HEK293T (cell line): ENCODE results near the gene SCARB1.
A peak's percentile ranks its signal among the peaks of the same experiment; 100 is the strongest.
"Not testable (repeated sequence)": the region's sequence is repeated elsewhere in the genome, so short reads cannot be mapped to it uniquely, and the experiment has no call there.

Experiments
- CTCF ChIA-PET: fragments of 350-600 bp; formaldehyde crosslinking; extraction: SDS; loops from one replicate; lab custom pipeline; 2021; ENCODE audit warnings: antibody characterized with exemption, inconsistent platforms; lab: Yijun Ruan, JAX
- POLR2A ChIA-PET: fragments of 350-600 bp; formaldehyde crosslinking; extraction: SDS; loops from one replicate; lab custom pipeline; 2020; ENCODE audit warnings: antibody characterized with exemption, inconsistent platforms; lab: Yijun Ruan, JAX
- DNase-seq: peaks from one replicate; pipeline ENCODE4 v3.0.0; 2012; ENCODE audit warnings: mixed read lengths; ENCODE audit errors: extremely low spot score
- ARNT ChIP-seq: fragments of 450-650 bp; IDR thresholded peaks from 2 replicates; pipeline ENCODE4 v1.6.1; 2017; ENCODE audit warnings: mild to moderate bottlenecking
- BHLHE40 ChIP-seq: fragments of 450-650 bp; IDR thresholded peaks from 2 replicates; pipeline ENCODE4 v1.6.1; 2016; ENCODE audit warnings: mild to moderate bottlenecking, moderate library complexity, borderline replicate concordance
- CTBP1 ChIP-seq: fragments of 450-650 bp; IDR thresholded peaks from 2 replicates; pipeline ENCODE4 v1.6.1; 2016; ENCODE audit warnings: borderline replicate concordance
- ELF4 ChIP-seq: fragments of 450-650 bp; IDR thresholded peaks from 2 replicates; pipeline ENCODE4 v1.6.1; 2017; ENCODE audit warnings: antibody characterized with exemption
- FOXA1 ChIP-seq: fragments of 450-650 bp; IDR thresholded peaks from 2 replicates; pipeline ENCODE4 v1.6.1; 2016; ENCODE audit warnings: mild to moderate bottlenecking
- FOXK2 ChIP-seq: fragments of 450-650 bp; IDR thresholded peaks from 2 replicates; pipeline ENCODE4 v1.6.1; 2016; ENCODE audit warnings: mild to moderate bottlenecking
- FOXM1 ChIP-seq: fragments of 450-650 bp; IDR thresholded peaks from 2 replicates; pipeline ENCODE4 v1.6.1; 2017; ENCODE audit warnings: mild to moderate bottlenecking, borderline replicate concordance
- HDGF ChIP-seq: fragments of 450-650 bp; IDR thresholded peaks from 2 replicates; pipeline ENCODE4 v1.6.1; 2017; ENCODE audit warnings: antibody characterized with exemption, borderline replicate concordance
- L3MBTL2 ChIP-seq: fragments of 450-650 bp; conservative IDR thresholded peaks from 2 replicates; pipeline ENCODE4 v1.6.1; 2016; ENCODE audit warnings: mild to moderate bottlenecking
- LEF1 ChIP-seq: fragments of 450-650 bp; IDR thresholded peaks from 2 replicates; pipeline ENCODE4 v1.6.1; 2017; ENCODE audit warnings: mild to moderate bottlenecking, borderline replicate concordance
- NFRKB ChIP-seq: fragments of 450-650 bp; IDR thresholded peaks from 2 replicates; pipeline ENCODE4 v1.6.1; 2016; ENCODE audit warnings: mild to moderate bottlenecking, moderate library complexity
- SP1 ChIP-seq: fragments of 450-650 bp; IDR thresholded peaks from 2 replicates; pipeline ENCODE4 v1.6.1; 2017
- SUZ12 ChIP-seq: fragments of 450-650 bp; IDR thresholded peaks from 2 replicates; pipeline ENCODE4 v1.6.1; 2016; ENCODE audit warnings: mild to moderate bottlenecking
- TARDBP ChIP-seq: fragments of 450-650 bp; IDR thresholded peaks from 2 replicates; pipeline ENCODE4 v1.6.1; 2016
- ZNF384 ChIP-seq: fragments of 450-650 bp; IDR thresholded peaks from 2 replicates; pipeline ENCODE4 v1.6.1; 2016
- TF ChIP-seq, protein P1 (sequence below): fragments of 450-650 bp; IDR thresholded peaks from 2 replicates; pipeline ENCODE4 v1.6.1; 2016

Gene SCARB1

GRCh38 chr12:124906606-124907261 is 43.1 kb upstream of the SCARB1 start:
- ChIA-PET POLR2A (interaction anchor here (1.1 to 4.0 kb wide), 4 partner anchors 8 to 34 kb away, joined by 6 to 18 read pairs (median 12); partner anchors contain the start of gene UBC), CTCF (interaction anchor here (0.6 to 3.2 kb wide), 19 partner anchors 9 to 119 kb away, joined by 3 to 34 read pairs (median 3); no protein-coding TSS in a partner anchor)
- no peak for TF ChIP-seq HDGF
- TF ChIP-seq SUZ12, result no peak
- TF ChIP-seq ZNF384, result no peak
- TF ChIP-seq SP1, result no peak
- no peak for TF ChIP-seq LEF1
- TF ChIP-seq ARNT, result no peak
- TF ChIP-seq NFRKB, result no peak
- TF ChIP-seq FOXA1, result peak; percentile 14; the same call in 1 of the 2 replicates
- TF ChIP-seq, protein P1, sequence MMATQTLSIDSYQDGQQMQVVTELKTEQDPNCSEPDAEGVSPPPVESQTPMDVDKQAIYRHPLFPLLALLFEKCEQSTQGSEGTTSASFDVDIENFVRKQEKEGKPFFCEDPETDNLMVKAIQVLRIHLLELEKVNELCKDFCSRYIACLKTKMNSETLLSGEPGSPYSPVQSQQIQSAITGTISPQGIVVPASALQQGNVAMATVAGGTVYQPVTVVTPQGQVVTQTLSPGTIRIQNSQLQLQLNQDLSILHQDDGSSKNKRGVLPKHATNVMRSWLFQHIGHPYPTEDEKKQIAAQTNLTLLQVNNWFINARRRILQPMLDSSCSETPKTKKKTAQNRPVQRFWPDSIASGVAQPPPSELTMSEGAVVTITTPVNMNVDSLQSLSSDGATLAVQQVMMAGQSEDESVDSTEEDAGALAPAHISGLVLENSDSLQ, result no peak
- TF ChIP-seq TARDBP, result no peak
- peak; percentile 81; the same call in 1 of the 2 replicates for TF ChIP-seq FOXK2
- no peak for TF ChIP-seq ELF4
- peak; percentile 77 for DNase-seq

GRCh38 chr12:124904306-124905098 is 40.8 kb upstream of the SCARB1 start:
- ChIA-PET POLR2A (interaction anchor here (0.9 to 4.0 kb wide), 4 partner anchors 10 to 36 kb away, joined by 3 to 18 read pairs (median 11); partner anchors contain the start of gene UBC), CTCF (interaction anchor here (1.2 to 3.2 kb wide), 2 partner anchors 11 to 37 kb away, joined by 3 to 34 read pairs; no protein-coding TSS in a partner anchor)
- no peak for DNase-seq
- peak; percentile 45; the same call in 1 of the 2 replicates for TF ChIP-seq L3MBTL2
- TF ChIP-seq FOXA1, result no peak

DNA sequence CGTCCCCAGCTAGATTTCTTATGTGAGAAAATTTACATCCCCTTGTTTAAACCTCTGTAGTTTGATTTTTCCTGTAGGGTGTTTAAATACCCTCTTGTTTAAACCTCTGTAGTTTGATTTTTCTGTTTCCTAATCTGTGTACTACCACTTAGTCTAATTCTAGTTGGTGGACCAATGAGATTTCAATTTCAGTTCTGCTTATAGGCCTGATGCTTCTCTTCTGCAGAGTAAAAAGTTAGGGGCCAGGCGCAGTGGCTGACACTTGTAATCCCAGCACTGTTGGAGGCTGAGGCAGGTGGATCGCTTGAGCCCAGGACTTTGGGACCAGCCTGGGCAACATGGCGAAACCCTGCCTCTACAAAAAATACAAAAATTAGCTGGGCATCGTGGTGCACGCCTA is 39.3 kb upstream of the SCARB1 start:
- TF ChIP-seq TARDBP (no peak), ARNT (no peak), FOXK2 (no peak), HDGF (no peak), CTBP1 (no peak), FOXA1 (no peak), NFRKB (no peak), ZNF384 (no peak), SUZ12 (no peak), FOXM1 (no peak), L3MBTL2 (no peak), ELF4 (no peak)
- TF ChIP-seq, protein P1, result no peak
- no peak for DNase-seq
- CTCF ChIA-PET, result no interaction called here
- POLR2A ChIA-PET, result interaction anchor here (0.7 kb wide), 1 partner anchor 12 kb away, joined by 3 read pairs; the partner anchor contains the start of gene UBC

- TF ChIP-seq, protein P1, result no peak
- TF ChIP-seq L3MBTL2 (no peak), CTBP1 (no peak), SP1 (no peak), LEF1 (no peak), FOXM1 (no peak), ARNT (no peak), FOXA1 (no peak), BHLHE40 (no peak), FOXK2 (no peak), ZNF384 (no peak), NFRKB (no peak), ELF4 (no peak)
These were observed 37.3 kb upstream of the SCARB1 start for GRCh38 chr12:124901003-124901402.

GRCh38 chr12:124900345-124900795 is 36.7 kb upstream of the SCARB1 start:
- DNase-seq, result not testable (repeated sequence)
- POLR2A ChIA-PET, result interaction anchor here (1.6 to 1.7 kb wide), 2 partner anchors 14 to 22 kb away, joined by 3 to 6 read pairs; partner anchors contain the start of gene UBC
- CTCF ChIA-PET, result interaction anchor here (1.5 kb wide), 1 partner anchor 11 kb away, joined by 4 read pairs; no protein-coding TSS in a partner anchor

More at GRCh38 chr12:124901003-124901402, 37.3 kb upstream of the SCARB1 start:
- CTCF ChIA-PET, result interaction anchor here (1.2 kb wide), 1 partner anchor 31 kb away, joined by 6 read pairs; no protein-coding TSS in a partner anchor
- no peak for DNase-seq
- POLR2A ChIA-PET, result interaction anchor here (0.9 to 1.7 kb wide), 3 partner anchors 14 to 22 kb away, joined by 3 to 6 read pairs (median 4); partner anchors contain the start of gene UBC

DNA sequence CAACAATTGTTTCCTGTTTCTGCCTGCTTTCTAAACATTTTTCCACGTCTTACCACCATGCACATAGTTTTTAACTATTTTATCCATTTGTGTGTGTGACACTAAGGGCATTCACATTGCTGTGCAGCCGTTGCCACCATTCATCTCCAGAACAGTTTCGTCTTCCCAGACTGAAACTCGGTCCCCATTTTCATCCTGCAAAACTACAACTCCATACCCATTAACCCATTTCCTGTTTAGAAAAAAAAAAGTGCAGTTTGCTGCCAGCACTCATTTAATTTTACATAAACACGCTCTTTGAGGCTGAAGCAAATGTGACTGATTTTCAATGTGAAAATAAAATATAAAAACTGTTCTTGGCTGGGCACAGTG is 35.2 kb upstream of the SCARB1 start:
- ChIA-PET CTCF (no interaction called here), POLR2A (no interaction called here)
- TF ChIP-seq BHLHE40 (no peak), FOXK2 (no peak), ELF4 (no peak), FOXA1 (no peak)
- TF ChIP-seq, protein P1, result no peak
- DNase-seq, result no peak
